ENCODE results near the gene OR51I2.

The OR51I2 gene

GRCh38 chr11:5449023-5449422 lies at the start of gene OR51I2:
Gene OR51I2, plus strand, starts transcription at chr11:5449323. Its CDS starts 4,166 bp downstream, at chr11:5453489.
- no peak for DNase-seq (ENCODE audit: low read depth in 2 of 2)

- DNase-seq (ENCODE audit: low read depth in 2 of 2): no peak
These were observed 44.0 kb upstream of the OR51I2 start for GRCh38 chr11:5405173-5405572.

- no peak for DNase-seq (ENCODE audit: low read depth in 2 of 2)
These were observed 28.1 kb upstream of the OR51I2 start for GRCh38 chr11:5420993-5421392.

- no peak for DNase-seq (ENCODE audit: low read depth in 2 of 2)
These were observed 27.3 kb upstream of the OR51I2 start, which contains the start of gene OR51Q1 for GRCh38 chr11:5421811-5422210. Gene OR51Q1, plus strand, starts transcription at chr11:5422111. Its CDS starts 90 bp downstream, at chr11:5422201.

- no peak for DNase-seq (ENCODE audit: low read depth in 2 of 2)
These were observed 26.0 kb upstream of the OR51I2 start for GRCh38 chr11:5423131-5423530.

GRCh38 chr11:5441414-5441813 lies 7.7 kb upstream of the OR51I2 start, which contains the start of gene OR51I1:
Gene OR51I1, minus strand, starts transcription at chr11:5441514. Its CDS starts 0 bp downstream, at chr11:5441514.
- DNase-seq (ENCODE audit: low read depth in 2 of 2): no peak

GRCh38 chr11:5443835-5444393 lies 5.2 kb upstream of the OR51I2 start:
- DNase-seq (ENCODE audit: low read depth in 2 of 2): no peak

GRCh38 chr11:5449432-5449831 lies 309 bp downstream of the OR51I2 start:
- DNase-seq (ENCODE audit: low read depth in 2 of 2): no peak

- no peak for DNase-seq (ENCODE audit: low read depth in 2 of 2)
These were observed 12.0 kb downstream of the OR51I2 start for GRCh38 chr11:5460983-5461621.

- no peak for DNase-seq (ENCODE audit: low read depth in 2 of 2)
These were observed 18.4 kb downstream of the OR51I2 start for GRCh38 chr11:5467527-5467926.

- no peak for DNase-seq (ENCODE audit: low read depth in 2 of 2)
These were observed 24.8 kb downstream of the OR51I2 start for GRCh38 chr11:5473921-5474320.

- no peak for DNase-seq (ENCODE audit: low read depth in 2 of 2)
These were observed 27.2 kb downstream of the OR51I2 start for GRCh38 chr11:5476186-5476819.

GRCh38 chr11:5486003-5486402 lies 36.9 kb downstream of the OR51I2 start:
- DNase-seq (ENCODE audit: low read depth in 2 of 2): no peak

- DNase-seq (ENCODE audit: low read depth in 2 of 2): no peak
These were observed 37.3 kb downstream of the OR51I2 start for GRCh38 chr11:5486421-5486820.

- no peak for DNase-seq (ENCODE audit: low read depth in 2 of 2)
These were observed 39.3 kb downstream of the OR51I2 start, which contains the start of gene OR52D1 for GRCh38 chr11:5488385-5488784. Gene OR52D1, plus strand, starts transcription at chr11:5488685. Its CDS starts 22 bp downstream, at chr11:5488707.

GRCh38 chr11:5488798-5489399 lies 39.8 kb downstream of the OR51I2 start:
- no peak for DNase-seq (ENCODE audit: low read depth in 2 of 2)

GRCh38 chr11:5489576-5490357 lies 40.6 kb downstream of the OR51I2 start:
- DNase-seq (ENCODE audit: low read depth in 2 of 2): no peak

GRCh38 chr11:5499671-5500070 lies 50.5 kb downstream of the OR51I2 start:
- DNase-seq (ENCODE audit: low read depth in 2 of 2): no peak

- DNase-seq (ENCODE audit: low read depth in 2 of 2): no peak
These were observed 51.3 kb downstream of the OR51I2 start for GRCh38 chr11:5500393-5500801.

- no peak for DNase-seq (ENCODE audit: low read depth in 2 of 2)
These were observed 55.3 kb downstream of the OR51I2 start for GRCh38 chr11:5504403-5504921.

- DNase-seq (ENCODE audit: low read depth in 2 of 2): no peak
These were observed 56.4 kb downstream of the OR51I2 start for GRCh38 chr11:5505363-5506048.

Data from activated CD8-positive, alpha-beta memory T cell treated with anti-CD3 and anti-CD28 coated beads for 4 hours (primary cell).